ENCODE results near the gene DENND2D.
A peak's percentile ranks its signal among the peaks of the same experiment; 100 is the strongest.

Gene DENND2D, protein sequence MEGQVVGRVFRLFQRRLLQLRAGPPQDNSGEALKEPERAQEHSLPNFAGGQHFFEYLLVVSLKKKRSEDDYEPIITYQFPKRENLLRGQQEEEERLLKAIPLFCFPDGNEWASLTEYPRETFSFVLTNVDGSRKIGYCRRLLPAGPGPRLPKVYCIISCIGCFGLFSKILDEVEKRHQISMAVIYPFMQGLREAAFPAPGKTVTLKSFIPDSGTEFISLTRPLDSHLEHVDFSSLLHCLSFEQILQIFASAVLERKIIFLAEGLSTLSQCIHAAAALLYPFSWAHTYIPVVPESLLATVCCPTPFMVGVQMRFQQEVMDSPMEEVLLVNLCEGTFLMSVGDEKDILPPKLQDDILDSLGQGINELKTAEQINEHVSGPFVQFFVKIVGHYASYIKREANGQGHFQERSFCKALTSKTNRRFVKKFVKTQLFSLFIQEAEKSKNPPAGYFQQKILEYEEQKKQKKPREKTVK

DNA sequence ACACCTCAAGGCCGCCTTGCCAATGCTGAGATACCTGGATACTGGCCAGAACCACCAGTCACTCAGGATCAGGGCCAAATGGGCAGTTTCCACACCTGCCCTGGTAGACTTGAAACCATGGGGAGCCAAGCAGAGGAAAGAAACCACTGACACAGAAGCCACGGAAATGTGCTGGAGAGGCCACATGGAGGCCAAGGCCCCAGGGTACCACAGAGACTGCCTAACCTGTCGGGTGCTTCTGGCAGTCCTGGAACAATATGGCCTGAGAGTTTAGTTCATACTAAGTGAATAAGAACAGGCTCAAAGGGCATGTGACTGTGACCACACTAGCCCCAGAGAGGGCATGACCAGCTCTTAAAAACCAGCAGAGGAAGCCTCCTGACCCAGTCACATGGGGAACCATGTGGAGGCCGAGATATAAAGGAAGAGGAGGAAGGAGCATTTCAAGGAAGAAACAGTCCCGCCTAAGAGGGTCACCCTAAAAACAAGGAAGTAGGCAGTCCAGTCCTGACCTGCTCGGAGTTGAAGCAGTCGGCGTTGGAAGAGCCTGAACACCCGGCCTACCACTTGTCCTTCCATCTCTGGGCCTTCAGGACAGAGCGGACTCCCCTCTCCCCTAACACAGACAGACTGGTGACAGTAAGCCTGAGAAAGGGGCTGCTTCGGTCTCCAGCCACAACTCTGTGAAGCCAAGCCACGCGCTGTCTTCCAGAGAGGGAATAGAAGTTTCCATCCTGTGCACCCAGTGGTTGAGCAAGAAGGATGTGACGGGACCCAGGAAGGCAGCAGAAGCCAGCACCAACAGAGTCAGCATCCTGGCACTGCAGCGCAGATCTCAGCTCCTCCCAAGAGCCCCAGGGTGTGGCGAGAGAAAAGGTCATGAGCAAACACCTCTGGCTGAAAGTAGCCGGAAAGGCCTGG, at the start of gene DENND2D:
Gene DENND2D (minus strand): TSS at position 766 of the 921 bp plus-strand sequence. CDS start 187 bp downstream, at position 579.
- peak in 1 of 3 experiments; percentile 44 for DNase-seq (ENCODE audit: low read depth in 3 of 3)

DNA sequence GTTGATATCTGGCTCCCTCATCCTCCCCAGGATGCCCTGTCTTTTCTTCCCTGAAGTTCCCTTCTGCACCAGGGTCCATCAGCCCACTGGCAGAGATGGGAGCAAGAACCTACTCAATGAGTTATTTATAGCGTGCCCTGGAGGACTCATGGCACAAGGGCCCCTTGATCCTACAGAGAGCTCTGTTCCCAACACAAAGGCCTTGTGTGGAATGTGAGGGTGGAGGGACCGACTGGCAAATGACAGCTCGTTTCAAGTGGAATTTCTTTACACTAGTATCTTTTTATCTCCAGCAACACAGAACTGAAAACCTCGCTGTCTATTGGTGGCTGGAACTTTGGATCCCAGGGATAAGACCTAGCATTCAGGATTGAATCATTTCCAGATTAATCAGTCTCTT, 49.5 kb upstream of the DENND2D start:
- no peak for DNase-seq (ENCODE audit: low read depth in 3 of 3)

DNA sequence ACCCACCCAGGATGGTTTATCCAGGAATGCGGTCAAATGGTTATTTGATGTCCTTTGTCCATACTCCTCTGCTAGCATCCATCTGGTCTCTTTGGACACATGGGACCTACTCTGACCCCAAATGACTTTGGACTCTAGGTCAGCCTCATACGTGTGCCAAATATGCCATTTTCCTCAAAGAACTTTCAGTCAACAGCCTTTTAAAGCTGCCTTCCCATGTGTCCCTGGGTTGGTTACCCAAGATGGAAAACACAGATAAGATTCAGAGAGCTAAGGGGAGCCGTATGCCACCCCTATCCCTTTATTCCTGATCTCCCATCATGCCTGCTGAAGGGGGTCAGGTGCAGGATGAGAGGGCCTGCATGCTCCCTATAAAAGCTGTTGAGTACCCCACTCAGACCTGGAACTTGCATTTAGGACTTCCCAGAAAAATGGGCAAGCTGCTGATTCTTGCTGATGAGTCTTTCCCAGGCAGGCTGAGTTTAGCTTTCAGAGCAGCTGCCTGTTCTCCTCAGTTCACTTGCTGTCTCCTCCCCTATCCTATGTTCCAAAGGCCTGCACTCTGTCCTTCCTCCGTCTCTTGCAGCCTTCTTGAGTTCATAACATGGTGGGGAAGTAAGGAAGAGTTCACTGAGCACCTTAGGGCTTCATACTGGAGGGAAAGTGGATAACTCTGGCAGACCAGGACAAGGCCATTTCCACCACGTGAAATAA, 46.8 kb upstream of the DENND2D start:
- no peak for DNase-seq (ENCODE audit: low read depth in 3 of 3)

DNA sequence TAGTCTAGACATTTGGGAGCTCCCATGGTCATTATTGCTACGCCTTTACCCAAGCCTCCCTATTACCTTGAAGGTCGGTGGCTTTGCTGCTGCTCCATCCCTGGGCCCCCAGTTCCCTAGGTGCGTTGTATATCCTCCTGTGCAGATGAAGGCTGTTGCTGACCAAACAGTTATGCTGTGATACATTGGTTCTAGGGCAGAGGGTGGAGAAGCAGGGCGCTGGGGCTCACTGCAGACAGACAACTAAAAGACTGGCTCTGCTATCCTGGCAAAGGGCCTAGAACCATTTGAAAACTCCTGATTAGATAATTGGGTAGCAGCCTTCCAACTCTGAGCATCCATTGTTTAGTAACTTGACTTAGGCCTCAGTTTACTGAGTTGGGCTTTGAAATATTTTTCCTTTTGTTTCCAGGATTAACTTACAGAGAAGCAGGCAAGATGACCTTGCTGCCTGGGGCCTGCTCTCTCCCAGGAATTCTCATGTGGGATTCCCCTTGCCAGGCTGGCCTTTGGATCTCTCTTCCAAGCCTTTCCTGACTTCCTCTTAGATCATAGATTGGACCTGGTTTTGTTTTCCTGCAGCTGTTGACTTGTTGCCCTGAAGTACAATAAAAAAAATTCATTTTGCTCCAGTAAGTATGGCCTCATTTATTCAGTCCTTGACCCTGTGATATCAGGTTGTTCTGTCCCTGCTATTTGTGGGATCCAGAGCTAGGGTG, 42.5 kb upstream of the DENND2D start:
- no peak for DNase-seq (ENCODE audit: low read depth in 3 of 3)

DNA sequence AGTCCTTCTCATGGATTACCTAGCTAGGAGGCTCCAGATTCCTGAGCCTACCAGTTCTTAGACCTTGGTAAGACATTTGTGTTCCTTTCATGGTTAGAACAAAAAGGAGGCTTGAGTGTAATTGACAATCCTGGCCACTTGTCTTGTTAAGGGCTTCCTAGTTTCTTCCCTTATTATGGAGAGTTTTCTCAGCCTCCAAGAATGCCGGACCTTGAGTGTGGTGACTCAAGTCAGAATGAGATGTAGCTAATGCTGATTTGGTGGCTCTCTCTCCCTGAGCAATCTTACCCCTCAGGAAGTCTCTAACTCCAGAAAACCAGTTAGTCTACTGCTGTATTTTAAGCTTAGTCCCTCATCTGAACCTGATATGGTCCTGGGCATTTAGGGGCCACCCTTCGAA, 41.4 kb upstream of the DENND2D start:
- no peak for DNase-seq (ENCODE audit: low read depth in 3 of 3)

DNA sequence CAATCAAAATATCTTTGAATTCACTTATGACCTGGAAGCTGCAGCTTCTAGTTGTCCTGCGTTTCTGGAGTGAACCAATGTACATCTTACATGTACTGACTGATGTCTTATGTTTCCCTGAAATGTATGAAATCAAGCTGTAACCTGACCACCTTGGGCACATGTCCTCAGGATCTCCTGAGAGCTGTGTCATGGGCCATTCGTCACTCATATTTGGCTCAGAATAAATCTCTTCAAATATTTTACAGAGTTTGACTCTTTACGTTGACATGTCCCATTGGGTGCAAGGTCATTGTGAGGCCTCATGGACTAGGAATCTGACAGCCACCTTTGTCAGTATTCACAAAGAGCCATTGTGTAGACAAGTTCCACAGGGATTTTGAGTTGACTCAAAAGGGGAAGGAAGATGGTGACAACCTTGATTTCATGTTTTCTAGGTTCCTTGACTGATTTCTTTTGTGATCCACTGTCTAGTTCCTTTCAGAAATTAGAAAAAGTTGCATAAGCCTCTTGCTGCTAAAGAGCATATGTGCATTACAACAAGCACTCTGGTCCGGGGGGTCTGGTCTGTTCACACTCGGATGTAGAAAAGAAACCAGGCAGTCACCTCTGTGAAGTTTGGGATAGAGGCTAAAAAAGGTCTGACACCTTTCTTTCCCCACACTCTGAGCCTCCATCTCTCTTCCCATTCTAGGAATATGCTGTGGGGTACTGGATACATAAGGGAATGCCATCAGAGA, 37.8 kb upstream of the DENND2D start:
- no peak for DNase-seq (ENCODE audit: low read depth in 3 of 3)

DNA sequence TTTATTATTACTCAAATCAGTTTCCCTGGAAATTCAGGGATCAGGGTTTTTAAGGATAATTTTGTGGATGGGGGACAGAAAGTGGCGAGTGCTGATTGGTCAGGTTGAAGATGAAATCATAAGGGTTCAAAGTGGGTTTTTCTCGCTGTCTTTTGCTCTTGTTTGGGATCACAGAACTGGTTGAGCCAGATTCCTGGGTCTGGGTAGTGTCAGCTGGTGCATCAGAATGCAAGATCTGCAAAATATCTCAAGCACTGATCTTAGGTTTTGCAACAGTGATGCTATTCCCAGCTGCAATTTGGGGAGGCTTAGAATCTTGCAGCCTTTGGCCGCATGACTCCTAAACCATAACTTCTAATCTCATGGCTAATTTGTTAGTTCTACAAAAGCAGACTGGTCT, 36.4 kb upstream of the DENND2D start:
- no peak for DNase-seq (ENCODE audit: low read depth in 3 of 3)

DNA sequence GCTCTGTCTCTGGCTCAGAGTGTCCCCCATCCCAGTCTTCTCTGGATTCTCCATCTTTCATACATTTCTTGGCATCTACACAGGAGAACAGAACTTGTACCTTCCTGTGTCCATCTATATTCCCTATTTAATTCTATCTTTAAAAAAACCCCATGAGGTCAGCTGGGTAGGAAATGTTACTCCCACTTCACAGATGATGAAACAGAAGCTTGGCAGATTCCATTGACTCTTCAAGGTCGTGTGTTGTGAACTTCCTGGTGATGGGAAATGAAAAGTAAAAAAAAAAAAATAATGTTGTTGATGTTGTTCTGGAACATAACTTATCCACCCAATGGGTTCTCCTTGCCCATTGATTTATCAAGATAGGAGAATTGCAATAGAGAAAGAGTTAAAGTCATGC, 35.9 kb upstream of the DENND2D start:
- no peak for DNase-seq (ENCODE audit: low read depth in 3 of 3)

DNA sequence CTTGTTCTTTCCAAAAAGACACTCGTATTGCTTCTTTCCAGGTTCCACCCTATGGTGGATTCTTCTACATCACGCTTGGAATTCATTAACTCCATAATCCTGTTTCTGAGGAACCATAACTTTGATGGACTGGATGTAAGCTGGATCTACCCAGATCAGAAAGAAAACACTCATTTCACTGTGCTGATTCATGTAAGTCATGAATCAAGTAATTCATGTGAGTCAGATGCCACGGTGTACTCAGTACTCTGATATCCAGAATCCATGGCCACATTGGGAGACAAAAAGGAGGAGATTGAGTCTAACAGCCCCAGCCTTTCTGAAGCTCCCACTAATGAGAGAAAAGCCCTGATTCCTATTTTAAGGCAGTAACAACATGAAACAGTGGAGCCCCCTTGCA, 34.4 kb upstream of the DENND2D start:
- DNase-seq (ENCODE audit: low read depth in 3 of 3): no peak

DNA sequence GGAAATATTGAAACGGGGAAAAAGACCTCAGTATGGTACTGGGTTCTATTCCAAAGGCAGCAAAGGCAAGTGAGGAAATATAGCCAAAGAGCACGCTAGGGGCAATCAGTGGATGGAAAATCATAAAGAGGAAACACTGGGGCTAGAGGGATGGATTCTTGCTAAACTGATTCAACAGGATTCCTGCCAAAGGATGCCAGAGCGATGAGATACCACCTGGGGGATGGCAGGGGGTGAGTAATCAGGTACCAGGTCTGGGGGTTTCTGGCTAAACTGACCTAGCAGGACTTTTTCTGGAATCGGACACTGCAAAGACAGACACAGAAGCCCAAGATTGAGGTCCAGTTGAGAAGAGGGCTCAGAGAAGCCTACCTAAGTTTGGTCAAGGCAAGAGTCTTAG, 33.8 kb upstream of the DENND2D start:
- no peak for DNase-seq (ENCODE audit: low read depth in 3 of 3)

DNA sequence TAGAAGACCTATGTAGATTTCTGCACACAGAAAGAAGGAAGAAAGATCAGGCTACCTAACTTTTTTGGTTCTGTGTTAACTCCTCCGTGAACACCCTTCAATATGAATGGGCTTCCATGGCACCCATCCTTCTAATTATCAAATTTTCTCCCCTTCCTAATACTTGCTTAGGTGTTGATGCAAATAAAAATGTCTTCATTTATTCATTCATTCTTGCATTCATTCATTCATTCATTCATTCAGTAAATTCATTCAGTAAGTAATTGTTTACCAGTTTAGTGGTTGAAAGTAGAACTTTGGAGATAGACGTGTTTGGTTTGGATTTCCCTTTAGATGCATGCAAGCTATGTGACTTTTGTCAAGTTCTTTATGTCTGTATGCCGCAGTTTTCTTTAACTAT, 31.7 kb upstream of the DENND2D start:
- no peak for DNase-seq (ENCODE audit: low read depth in 3 of 3)

DNA sequence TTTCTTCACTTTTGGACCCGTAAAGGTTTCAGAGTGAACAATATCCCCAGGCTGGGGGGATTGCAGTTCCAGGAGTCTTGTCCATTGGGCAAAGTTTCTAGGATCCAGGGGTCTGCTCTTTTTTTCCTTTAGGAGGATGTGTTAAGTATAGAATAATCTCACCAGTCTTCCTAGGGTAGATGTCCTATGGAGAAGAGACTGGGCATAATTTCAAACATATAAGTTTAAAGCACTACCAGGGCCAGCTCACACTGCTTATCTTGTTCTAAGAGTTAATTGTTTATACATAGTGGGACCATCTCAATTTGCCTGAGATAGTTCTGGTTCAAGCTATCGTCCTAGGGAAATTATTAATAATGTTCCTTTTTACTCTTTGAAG, 28.3 kb upstream of the DENND2D start:
- DNase-seq (ENCODE audit: low read depth in 3 of 3): no peak

DNA sequence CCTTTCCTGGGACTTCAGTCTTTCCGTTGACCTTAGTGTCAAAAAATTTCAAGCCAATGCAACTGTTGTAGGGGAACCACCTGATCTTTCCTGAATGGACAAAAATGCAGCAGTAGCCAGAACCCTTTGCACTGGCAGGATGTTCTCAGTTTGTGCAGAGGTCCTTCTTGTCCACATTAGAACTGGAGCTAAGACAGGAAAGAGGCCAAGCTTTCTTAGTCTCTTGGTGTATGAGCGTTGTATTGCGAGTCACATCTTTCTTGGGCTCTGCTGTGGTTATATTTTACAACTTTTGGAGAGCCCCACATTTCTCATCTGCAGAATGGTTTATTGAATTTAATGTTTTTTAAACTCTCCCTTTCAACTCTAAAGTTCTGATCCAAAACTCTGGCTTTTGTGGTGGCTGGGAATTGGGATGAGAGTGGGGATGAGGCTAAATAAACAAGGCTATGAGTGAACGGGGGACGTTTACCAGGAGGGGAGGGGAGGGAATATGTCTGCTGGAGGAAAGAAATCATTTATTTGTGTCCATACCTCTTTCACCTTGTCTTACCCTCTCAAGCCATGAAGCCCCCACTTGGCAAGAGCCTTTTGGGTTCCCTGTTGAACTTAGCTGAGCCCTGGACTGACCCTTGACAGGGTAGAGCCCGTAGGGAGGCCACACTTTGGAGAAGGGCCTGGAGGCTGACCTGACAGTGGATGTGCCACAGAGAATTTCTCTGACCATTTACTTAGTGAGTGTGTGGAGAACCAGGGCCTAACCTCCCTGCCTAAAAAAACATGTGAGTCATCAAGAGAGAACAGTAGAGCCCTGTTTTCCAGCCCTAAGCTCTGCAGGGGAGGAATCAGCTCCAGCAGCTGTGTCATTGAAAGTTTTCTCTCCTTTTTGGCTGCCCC, 27.7 kb upstream of the DENND2D start:
- no peak for DNase-seq (ENCODE audit: low read depth in 3 of 3)

DNA sequence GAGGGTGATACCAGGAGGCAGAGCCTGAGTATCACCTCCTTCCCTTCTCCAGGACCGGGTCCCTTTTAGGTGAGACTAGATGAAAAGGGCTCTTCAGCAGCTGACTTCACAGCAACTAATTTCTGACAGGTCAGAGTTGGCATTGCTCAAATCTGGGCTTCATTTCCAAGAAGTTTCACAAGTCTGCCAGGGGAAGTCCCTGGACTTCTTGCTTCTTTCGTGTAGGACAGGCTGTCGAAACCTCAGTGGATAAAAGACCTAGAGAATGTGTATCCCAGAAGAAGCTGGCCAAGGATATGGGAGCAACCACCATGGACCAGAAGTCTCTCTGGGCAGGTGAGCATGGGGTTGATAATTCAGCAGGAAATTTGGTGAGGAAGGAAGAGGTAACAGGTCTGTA, 27.0 kb upstream of the DENND2D start, which contains the start of gene CHI3L2:
Gene CHI3L2 (plus strand): TSS at position 280 of the 400 bp plus-strand sequence. CDS start 17 bp downstream, at position 297.
- no peak for DNase-seq (ENCODE audit: low read depth in 3 of 3)

DNA sequence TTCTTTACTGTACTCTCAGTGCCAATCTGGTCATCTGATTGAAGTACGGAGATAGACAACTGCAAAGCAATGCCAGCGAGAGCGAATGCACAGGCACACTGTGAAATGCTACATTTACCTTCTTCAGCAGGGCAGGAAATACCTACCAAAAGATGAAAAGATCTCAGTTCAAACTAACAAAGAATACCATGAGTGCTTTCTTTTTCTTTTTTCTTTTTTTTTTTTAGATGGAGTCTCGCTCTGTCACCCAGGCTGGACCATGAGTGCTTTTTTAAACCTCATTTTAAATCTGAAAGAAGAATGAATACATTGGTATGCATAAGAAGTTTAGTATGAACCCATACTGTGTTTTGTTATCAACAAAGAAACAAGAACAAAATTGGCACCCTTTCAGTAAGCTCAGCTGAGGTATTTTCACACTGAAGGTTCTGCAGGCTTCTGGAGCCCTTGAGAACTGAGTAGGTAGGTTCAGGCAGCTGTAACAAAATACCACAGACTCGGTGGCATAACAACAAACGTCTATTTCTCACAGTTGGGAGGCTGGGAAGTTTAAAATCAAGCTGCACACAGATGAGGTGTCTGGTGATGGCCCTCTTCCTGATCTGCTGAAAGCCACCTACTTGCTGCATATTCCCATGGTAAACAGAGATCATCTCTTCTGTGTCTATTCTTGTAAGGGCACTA, 25.4 kb upstream of the DENND2D start:
- no peak for DNase-seq (ENCODE audit: low read depth in 3 of 3)

DNA sequence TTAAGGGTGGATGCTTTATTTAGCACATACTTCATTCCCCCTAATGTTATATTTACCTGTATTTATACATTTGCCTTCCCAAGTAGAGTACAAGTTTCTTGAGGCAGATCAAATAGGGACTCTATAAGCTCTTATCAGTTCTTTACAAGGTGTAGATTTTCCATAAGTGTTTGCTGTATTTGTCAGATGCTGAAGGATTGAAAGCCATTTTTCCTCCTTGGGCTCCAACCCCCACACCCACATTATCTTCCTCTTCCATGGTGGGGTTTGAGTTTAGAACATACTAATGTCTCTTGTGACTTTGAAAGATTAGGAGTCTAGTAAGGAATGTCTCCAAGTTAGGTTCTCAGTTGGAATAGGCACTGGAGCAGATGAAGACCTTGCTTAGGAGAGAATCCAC, 24.6 kb upstream of the DENND2D start:
- no peak for DNase-seq (ENCODE audit: low read depth in 3 of 3)

DNA sequence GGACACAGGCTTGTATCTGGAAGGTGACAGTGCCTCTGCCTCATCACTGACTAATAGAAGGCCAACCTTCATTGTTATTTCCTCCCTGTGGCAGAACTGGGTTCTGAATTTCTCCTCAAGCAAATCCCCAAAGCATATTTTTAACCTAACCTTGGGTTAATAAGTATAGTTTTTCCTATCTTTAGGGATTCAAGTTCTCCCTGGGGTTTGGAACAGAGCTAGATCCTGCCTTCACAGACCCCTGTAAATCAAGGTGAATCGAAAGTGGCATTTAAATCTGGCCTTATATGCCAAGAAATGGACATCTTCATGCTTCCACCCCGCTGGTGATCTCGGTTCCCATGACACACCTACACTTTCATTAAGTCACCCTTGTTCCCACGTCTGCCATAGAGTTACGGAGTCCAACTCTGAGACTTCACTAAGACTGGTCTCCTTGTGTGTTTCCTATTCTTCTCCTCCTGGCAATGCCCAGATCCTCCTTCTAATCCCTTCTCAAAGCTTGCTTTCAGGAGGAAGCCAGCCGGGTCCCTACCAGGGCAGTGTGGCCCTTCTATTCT, 22.8 kb upstream of the DENND2D start:
- DNase-seq (ENCODE audit: low read depth in 3 of 3): no peak

DNA sequence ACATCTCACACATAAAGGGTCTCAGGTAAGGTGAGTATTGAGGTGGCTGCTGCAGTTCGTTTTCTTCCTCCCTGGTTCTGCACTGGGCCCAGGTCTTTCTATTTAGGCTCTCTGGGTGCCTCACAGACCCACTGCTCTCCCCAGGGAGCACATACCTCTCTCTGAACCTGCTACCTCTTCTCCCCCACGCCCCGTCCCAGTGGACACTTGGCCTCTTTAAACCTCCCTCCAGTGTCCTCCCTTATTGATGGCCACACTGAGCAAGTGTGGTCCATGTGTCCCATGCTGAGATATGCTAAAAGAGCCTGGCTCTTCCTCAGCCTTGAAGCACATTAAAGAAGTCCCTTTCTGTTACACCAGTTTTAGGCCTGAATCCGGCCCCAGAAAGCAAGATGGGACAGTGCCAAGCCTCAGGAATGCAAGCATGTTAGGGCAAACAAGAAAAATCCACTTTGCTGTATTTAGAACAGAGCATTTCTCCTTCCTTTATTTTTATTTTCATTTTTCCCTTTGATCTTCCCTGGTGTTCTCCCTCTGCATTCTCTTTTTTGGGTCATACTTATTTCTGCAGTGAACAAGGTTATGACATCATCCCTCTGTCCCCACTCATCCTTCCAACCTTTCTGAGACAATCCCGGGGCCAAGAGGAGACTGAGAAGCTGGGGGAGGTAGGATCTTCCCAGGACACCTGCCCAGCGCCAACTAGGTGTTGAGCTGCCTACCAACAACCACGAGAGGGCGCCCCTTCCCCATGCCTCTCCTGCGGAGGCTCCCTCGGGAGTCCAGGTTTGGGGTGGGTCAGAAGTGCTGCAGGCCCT, 22.1 kb upstream of the DENND2D start:
- DNase-seq (ENCODE audit: low read depth in 3 of 3): peak in 2 of 3 experiments; percentile 55 to 56
